ENCODE data around the gene VSIR. TPM values are rescaled to one million over a fixed set of nuclear protein-coding genes. Genes with fewer than 3 reads are reported as not detected.

VSIR gene
- total RNA-seq, 1 donor from 2014 or later: not detected

DNA sequence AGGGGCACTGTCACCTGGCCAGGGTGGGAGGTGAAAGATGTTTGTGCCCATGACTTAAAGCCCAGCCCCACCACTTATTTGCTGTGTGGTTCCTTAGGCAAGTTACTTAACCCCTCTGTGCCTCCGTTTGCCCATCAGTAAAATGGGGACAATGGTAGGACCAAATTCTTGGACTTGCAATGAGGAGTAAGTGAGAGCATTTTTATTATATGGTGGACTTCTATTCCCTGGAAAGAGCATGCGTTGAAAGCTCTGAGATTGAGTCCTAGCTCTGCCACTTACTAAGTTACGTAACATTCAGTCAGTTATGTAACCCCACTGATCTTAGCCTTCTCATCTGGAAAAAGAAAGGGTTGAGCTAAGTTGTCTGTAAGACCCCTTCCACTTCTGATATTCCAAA, 18.8 kb downstream of the VSIR start:
- H3K79me2 ChIP-seq (ENCODE audit: low read depth): no peaks in the 10 kb centered on the region
- no peak for TF ChIP-seq EZH2phosphoT487 (IDR thresholded peaks at IDR 0.05)
- no peak for TF ChIP-seq EZH2 (IDR thresholded peaks at IDR 0.05)
- TF ChIP-seq, protein P1, sequence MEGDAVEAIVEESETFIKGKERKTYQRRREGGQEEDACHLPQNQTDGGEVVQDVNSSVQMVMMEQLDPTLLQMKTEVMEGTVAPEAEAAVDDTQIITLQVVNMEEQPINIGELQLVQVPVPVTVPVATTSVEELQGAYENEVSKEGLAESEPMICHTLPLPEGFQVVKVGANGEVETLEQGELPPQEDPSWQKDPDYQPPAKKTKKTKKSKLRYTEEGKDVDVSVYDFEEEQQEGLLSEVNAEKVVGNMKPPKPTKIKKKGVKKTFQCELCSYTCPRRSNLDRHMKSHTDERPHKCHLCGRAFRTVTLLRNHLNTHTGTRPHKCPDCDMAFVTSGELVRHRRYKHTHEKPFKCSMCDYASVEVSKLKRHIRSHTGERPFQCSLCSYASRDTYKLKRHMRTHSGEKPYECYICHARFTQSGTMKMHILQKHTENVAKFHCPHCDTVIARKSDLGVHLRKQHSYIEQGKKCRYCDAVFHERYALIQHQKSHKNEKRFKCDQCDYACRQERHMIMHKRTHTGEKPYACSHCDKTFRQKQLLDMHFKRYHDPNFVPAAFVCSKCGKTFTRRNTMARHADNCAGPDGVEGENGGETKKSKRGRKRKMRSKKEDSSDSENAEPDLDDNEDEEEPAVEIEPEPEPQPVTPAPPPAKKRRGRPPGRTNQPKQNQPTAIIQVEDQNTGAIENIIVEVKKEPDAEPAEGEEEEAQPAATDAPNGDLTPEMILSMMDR (IDR thresholded peaks at IDR 0.05): no peak
- DNase-seq (ENCODE audit: low spot score): no peak
- no peak overlapping the region for H3K4me3 ChIP-seq
- H3K4me1 Mint-ChIP-seq: peaks cover 26% of the 10 kb centered on the region
- H3K4me1 ChIP-seq: peaks cover 14% of the 10 kb centered on the region
- no peaks in the 10 kb centered on the region for H3K9me3 ChIP-seq (ENCODE audit: low read depth)
- H3K36me3 ChIP-seq: no peaks in the 10 kb centered on the region
- no peak overlapping the region for H3K9ac ChIP-seq
- H3K36me3 Mint-ChIP-seq: no peaks in the 10 kb centered on the region
- no peaks in the 10 kb centered on the region for H3K27me3 ChIP-seq
- no peak overlapping the region for H3K27ac ChIP-seq
- peaks cover 7% of the 10 kb centered on the region for H3F3A ChIP-seq (ENCODE audit: low read depth)
- no peaks in the 10 kb centered on the region for H3K9me3 Mint-ChIP-seq
- H3K27ac Mint-ChIP-seq: no peak overlapping the region
- H2AFZ ChIP-seq (replicated peaks): no peak overlapping the region
- H3K4me3 Mint-ChIP-seq: no peak overlapping the region
- no peak overlapping the region for H3K4me2 ChIP-seq
- H3K27me3 Mint-ChIP-seq (ENCODE audit: insufficient read depth, low read depth): peaks cover 8% of the 10 kb centered on the region
- no peaks in the 10 kb centered on the region for H4K20me1 ChIP-seq (ENCODE audit: low read depth)

DNA sequence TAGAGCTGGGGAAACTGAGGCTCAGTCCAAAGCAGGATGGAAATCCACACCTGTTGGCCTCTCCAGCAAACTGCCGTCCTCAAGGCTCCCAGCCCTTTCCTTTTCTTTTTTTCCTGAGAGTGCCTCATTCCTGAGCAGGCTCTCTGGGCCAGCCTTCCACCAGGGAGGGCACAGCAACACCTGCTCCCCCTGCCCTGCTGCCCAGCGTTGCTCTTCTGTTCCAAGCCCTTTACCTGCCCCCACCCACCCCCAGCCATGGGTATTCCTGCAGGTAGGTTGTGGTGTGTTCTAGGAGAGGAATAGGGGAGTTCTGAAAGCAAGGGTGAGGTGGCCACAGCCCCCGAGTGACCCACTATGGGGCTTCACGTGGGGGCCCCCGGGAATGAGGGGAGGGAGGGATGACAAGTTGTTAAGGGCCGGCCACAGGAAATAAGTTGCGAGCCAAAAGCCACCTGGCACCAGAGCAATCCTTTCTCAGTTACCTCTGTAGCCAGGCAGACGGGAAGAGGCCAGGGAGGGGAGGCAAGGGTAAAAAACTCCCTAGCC, 19.3 kb downstream of the VSIR start:
- H2AFZ ChIP-seq (replicated peaks): no peak overlapping the region
- no peaks in the 10 kb centered on the region for H3K79me2 ChIP-seq (ENCODE audit: low read depth)
- peaks cover 14% of the 10 kb centered on the region for H3K4me1 ChIP-seq
- H3K27ac Mint-ChIP-seq: no peak overlapping the region
- H3K27ac ChIP-seq: no peak overlapping the region
- H3K36me3 ChIP-seq: no peaks in the 10 kb centered on the region
- DNase-seq (ENCODE audit: low spot score): no peak
- TF ChIP-seq EZH2phosphoT487 (IDR thresholded peaks at IDR 0.05) (no peak), EZH2 (IDR thresholded peaks at IDR 0.05) (no peak)
- TF ChIP-seq, protein P1 (IDR thresholded peaks at IDR 0.05): no peak
- no peak overlapping the region for H3K4me3 Mint-ChIP-seq
- H3K9me3 Mint-ChIP-seq: no peaks in the 10 kb centered on the region
- H3K9ac ChIP-seq: no peak overlapping the region
- H3K4me1 Mint-ChIP-seq: peaks cover 29% of the 10 kb centered on the region
- no peaks in the 10 kb centered on the region for H3K9me3 ChIP-seq (ENCODE audit: low read depth)
- H3K4me2 ChIP-seq: no peak overlapping the region
- no peaks in the 10 kb centered on the region for H3K27me3 ChIP-seq
- H4K20me1 ChIP-seq (ENCODE audit: low read depth): no peaks in the 10 kb centered on the region
- H3K4me3 ChIP-seq: no peak overlapping the region
- H3K36me3 Mint-ChIP-seq: no peaks in the 10 kb centered on the region
- H3F3A ChIP-seq (ENCODE audit: low read depth): peaks cover 7% of the 10 kb centered on the region
- H3K27me3 Mint-ChIP-seq (ENCODE audit: insufficient read depth, low read depth): peaks cover 8% of the 10 kb centered on the region

DNA sequence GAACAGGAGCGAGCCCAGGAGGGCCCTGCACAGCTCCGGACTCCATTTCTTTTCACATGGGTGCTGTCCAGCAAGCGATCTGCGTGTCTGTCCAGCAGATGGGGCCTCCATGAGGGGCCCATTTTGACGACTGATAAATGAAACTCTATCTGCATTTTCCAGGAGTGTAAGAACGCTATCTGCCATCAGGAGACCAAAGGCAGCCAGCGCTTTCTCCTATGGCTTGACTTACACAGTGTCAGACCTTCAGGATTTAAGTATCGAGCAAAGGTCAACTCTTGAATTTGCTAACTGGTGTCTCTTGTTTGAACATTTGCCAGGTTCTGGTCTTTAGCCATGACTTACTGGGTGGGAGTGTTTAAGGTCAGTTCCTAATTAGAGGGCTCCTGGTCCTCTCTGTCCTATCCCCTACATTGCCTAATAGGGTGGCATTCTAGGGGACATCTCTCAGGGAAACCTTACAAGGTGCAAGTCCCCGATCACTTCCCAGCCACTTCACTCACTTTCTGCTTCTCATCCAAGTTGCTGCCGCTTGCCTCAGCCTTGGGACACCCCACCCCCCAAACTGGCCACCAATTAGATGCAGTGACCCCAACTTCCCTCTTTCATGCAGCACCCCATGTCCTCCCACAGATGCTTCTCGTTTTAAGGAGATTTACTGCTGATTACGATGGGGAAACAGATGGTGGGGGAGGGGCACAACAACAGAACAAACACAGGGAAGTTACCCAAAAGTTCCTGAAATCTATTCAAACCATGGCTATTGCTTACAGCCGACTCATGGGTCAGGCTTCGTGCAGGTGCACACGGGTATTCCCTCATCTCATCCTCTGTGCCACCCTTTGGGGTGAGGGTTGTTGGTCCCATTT, 20.0 kb downstream of the VSIR start:
- Mint-ChIP-seq H3K36me3 (no peaks in the 10 kb centered on the region), H3K4me1 (peaks cover 36% of the 10 kb centered on the region), H3K9me3 (no peaks in the 10 kb centered on the region), H3K27me3 (ENCODE audit: insufficient read depth, low read depth) (peaks cover 8% of the 10 kb centered on the region), H3K27ac (peak overlapping the region; percentile 24), H3K4me3 (no peak overlapping the region)
- Histone ChIP-seq H3K9ac (peak overlapping the region; percentile 37), H3K27ac (no peak overlapping the region), H3K4me2 (no peak overlapping the region), H3F3A (ENCODE audit: low read depth) (peaks cover 7% of the 10 kb centered on the region), H3K36me3 (no peaks in the 10 kb centered on the region), H4K20me1 (ENCODE audit: low read depth) (no peaks in the 10 kb centered on the region), H3K27me3 (no peaks in the 10 kb centered on the region), H3K9me3 (ENCODE audit: low read depth) (no peaks in the 10 kb centered on the region), H3K4me1 (peaks cover 15% of the 10 kb centered on the region), H3K79me2 (ENCODE audit: low read depth) (no peaks in the 10 kb centered on the region), H2AFZ (replicated peaks) (no peak overlapping the region), H3K4me3 (no peak overlapping the region)
- TF ChIP-seq EZH2 (IDR thresholded peaks at IDR 0.05): no peak
- TF ChIP-seq, protein P1 (IDR thresholded peaks at IDR 0.05): no peak
- no peak for TF ChIP-seq EZH2phosphoT487 (IDR thresholded peaks at IDR 0.05)
- no peak for DNase-seq (ENCODE audit: low spot score)

Measured in neural progenitor cell (in vitro differentiated cells).